Heart left ventricle (tissue), 16 donors: Measurements from ENCODE around the gene MRPL55. TPM values are rescaled to one million over a fixed set of nuclear protein-coding genes. Genes with fewer than 3 reads are reported as not detected.

Source experiments
- ATAC-seq, 4 donors: fragments of 200-7000 bp; cut with Tn5 transposase; one replicate each; pipeline ENCODE4 v1.9.1; 2020 to 2022; ENCODE audit warnings: moderate library complexity in 4 of 4, mild to moderate bottlenecking in 3 of 4, moderate number of reproducible peaks in 1 of 4
- DNase-seq, 5 donors: peaks; one replicate each; pipeline ENCODE4 v3.0.0-alpha.2; 2020
- H3K27ac ChIP-seq, 12 donors: fragments of 200-600 bp; sonication (generic) in 4 of 12; one replicate each; pipeline versions ENCODE4 v1.5.0 to v1.8.0; 2016 to 2022; ENCODE audit warnings: mild to moderate bottlenecking in 2 of 12
- H3K27me3 ChIP-seq, 9 donors: fragments of 200-600 bp; sonication (generic) in 2 of 9; one replicate each; pipeline versions ENCODE4 v1.5.1 to v1.8.0; 2016 to 2022; ENCODE audit warnings: mild to moderate bottlenecking in 3 of 9
- H3K36me3 ChIP-seq, 9 donors: fragments of 200-600 bp; sonication (generic) in 2 of 9; one replicate each; pipeline versions ENCODE4 v1.5.0 to v1.8.0; 2018 to 2022; ENCODE audit warnings: mild to moderate bottlenecking in 2 of 9
- H3K4me1 ChIP-seq, 12 donors: fragments of 200-600 bp; sonication (generic) in 4 of 12; one replicate each; pipeline versions ENCODE4 v1.5.0 to v1.8.0; 2016 to 2022; ENCODE audit warnings: mild to moderate bottlenecking in 3 of 12
- H3K4me3 ChIP-seq, 12 donors: fragments of 200-600 bp; sonication (generic) in 4 of 12; one replicate each; pipeline versions ENCODE4 v1.5.0 to v1.8.0; 2017 to 2022; ENCODE audit warnings: mild to moderate bottlenecking in 9 of 12, moderate library complexity in 4 of 12
- H3K9me3 ChIP-seq, 12 donors: fragments of 200-600 bp; sonication (generic) in 4 of 12; one replicate each; pipeline versions ENCODE4 v1.5.0 to v1.8.0; 2016 to 2022; ENCODE audit warnings: mild to moderate bottlenecking in 1 of 12
- POLR2A ChIP-seq, 2 donors: fragments of 450-650 bp; IDR thresholded peaks; one replicate each; pipeline ENCODE4 v1.6.1; 2017; ENCODE audit warnings: antibody characterized with exemption in 2 of 2, mild to moderate bottlenecking in 2 of 2, moderate library complexity in 2 of 2
- WGBS, 4 donors: extraction: QIAGEN DNeasy Blood & Tissue Kit in 2 of 4; methylation state at CpG; one replicate each; pipeline versions ENCODE4 v1.1.5 to v1.1.7; 2013 to 2018; 5-methylcytosine and 5-hydroxymethylcytosine counted together
- intact Hi-C, 10 donors: fragments of 100-400 bp; cut with DNase I; formaldehyde crosslinking; loops; one replicate each; pipeline versions ENCODE4 v1.11.1 to v1.14.2; 2022
- polyA plus RNA-seq, 2 donors: library from polyadenylated mRNA; stranded (reverse); fragments of 200-250 nt; gene quantifications; one replicate each; pipeline ENCODE4 v1.2.3, GENCODE V29; 2013
- total RNA-seq, 9 donors: library from RNA; depleted of rRNA in 2 of 9; stranded (reverse); fragments of >200 nt in 2 of 9; fragmentation: NEBNext Ultra II Directional in 3 of 9; extraction: Animal tissue kit (Norgen Biotek cat#: 25700) in 3 of 9; gene quantifications; one replicate each; pipeline versions ENCODE4 v1.1.0 to v1.2.4, GENCODE V29; 2016 to 2023
- TF ChIP-seq, protein P1 (sequence below), 12 donors: fragments of 200-600 bp; sonication (generic) in 4 of 12; IDR thresholded peaks; one replicate each; pipeline versions ENCODE4 v1.5.0 to v1.8.0; 2018 to 2022; ENCODE audit warnings: antibody characterized with exemption in 12 of 12, mild to moderate bottlenecking in 5 of 12
- donor health status: ischemic (EF 13 %, LVEDD 7.1; RV severe dilation, severe dysfunction).
- donor health status: healthy with polysubstance abuse.
- donor health status: DM: no; HTN: yes; CAD: no.
- donor health status: DM: no; HTN: no; CAD: no.
- donor health status: ischemic (EF 25% LVEDD 6.9; RV normal size, moderate dysfunction).
- donor health status: ischemic (EF 25% LVEDD 5.7; RV mildly dilated, moderate dysfunction).
- donor health status: healthy.
- donor health status: DM: yes; HTN: yes; CAD: no.
- donor health status: ischemic (EF 35%, LVEDD 5.7; RV mildly dilated, moderate dysfunction).
- donor health status: nonischemic (EF 11% LVEDD 7.7; RV severe dilation, severe dysfunction).
- donor health status: DM: yes; HTN: yes; CAD: no.
- donor health status: PGD.
- donor health status: ischemic (EF 29% LVEDD 5.4; RV normal size, mild dysfunction).
- donor health status: nonischemic (EF 23%, LVEDD 6.1; RV moderate dilation, normal function).

Gene MRPL55
- total and polyA plus RNA-seq, 11 donors: 35.5 to 141 (median 55.1) TPM

DNA sequence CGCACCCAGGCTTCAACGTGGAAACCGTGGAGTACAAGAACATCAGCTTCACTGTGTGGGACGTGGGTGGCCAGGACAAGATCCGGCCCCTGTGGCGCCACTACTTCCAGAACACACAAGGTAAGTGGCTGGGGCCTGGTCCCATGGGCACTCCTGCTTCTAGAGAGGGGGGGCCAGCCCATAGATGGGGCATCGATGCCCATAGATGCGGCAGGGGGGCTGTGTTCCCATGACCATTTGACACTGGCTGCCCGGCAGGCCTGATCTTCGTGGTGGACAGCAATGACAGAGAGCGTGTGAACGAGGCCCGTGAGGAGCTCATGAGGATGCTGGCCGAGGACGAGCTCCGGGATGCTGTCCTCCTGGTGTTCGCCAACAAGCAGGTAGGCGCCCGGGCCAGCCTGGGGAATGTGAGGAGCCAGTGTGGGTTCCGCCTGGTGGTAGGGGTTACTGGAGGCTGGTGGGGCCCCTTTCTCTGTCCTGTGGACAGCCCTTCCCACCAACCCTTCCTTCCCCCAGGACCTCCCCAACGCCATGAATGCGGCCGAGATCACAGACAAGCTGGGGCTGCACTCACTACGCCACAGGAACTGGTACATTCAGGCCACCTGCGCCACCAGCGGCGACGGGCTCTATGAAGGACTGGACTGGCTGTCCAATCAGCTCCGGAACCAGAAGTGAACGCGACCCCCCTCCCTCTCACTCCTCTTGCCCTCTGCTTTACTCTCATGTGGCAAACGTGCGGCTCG lies 11.6 kb downstream of the MRPL55 start:
- Histone ChIP-seq H3K27ac (no peak overlapping the region), H3K36me3 (peaks cover 0 to 64% (median 50%) of the 10 kb centered on the region in 9 donors), H3K9me3 (peaks cover 0 to 16% (median 7%) of the 10 kb centered on the region in 12 donors), H3K4me3 (no peak overlapping the region), H3K27me3 (no peaks in the 10 kb centered on the region), H3K4me1 (peaks cover 0 to 53% (median 23%) of the 10 kb centered on the region in 12 donors)
- DNase-seq (peak in 1 of 5 donors; percentile 18), ATAC-seq (no peak)
- WGBS, 4 donors: 88 to 89% (median 89%) methylated on average over 26 to 34 of the region's 34 CpGs
- intact Hi-C loops: loop anchor here in 1 of 10 donors (2.0 kb wide), 1 partner anchor 13 kb away; no protein-coding TSS in a partner anchor
- TF ChIP-seq POLR2A (IDR thresholded peaks at IDR 0.05): no peak
- TF ChIP-seq, protein P1, sequence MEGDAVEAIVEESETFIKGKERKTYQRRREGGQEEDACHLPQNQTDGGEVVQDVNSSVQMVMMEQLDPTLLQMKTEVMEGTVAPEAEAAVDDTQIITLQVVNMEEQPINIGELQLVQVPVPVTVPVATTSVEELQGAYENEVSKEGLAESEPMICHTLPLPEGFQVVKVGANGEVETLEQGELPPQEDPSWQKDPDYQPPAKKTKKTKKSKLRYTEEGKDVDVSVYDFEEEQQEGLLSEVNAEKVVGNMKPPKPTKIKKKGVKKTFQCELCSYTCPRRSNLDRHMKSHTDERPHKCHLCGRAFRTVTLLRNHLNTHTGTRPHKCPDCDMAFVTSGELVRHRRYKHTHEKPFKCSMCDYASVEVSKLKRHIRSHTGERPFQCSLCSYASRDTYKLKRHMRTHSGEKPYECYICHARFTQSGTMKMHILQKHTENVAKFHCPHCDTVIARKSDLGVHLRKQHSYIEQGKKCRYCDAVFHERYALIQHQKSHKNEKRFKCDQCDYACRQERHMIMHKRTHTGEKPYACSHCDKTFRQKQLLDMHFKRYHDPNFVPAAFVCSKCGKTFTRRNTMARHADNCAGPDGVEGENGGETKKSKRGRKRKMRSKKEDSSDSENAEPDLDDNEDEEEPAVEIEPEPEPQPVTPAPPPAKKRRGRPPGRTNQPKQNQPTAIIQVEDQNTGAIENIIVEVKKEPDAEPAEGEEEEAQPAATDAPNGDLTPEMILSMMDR (IDR thresholded peaks at IDR 0.05): no peak

DNA sequence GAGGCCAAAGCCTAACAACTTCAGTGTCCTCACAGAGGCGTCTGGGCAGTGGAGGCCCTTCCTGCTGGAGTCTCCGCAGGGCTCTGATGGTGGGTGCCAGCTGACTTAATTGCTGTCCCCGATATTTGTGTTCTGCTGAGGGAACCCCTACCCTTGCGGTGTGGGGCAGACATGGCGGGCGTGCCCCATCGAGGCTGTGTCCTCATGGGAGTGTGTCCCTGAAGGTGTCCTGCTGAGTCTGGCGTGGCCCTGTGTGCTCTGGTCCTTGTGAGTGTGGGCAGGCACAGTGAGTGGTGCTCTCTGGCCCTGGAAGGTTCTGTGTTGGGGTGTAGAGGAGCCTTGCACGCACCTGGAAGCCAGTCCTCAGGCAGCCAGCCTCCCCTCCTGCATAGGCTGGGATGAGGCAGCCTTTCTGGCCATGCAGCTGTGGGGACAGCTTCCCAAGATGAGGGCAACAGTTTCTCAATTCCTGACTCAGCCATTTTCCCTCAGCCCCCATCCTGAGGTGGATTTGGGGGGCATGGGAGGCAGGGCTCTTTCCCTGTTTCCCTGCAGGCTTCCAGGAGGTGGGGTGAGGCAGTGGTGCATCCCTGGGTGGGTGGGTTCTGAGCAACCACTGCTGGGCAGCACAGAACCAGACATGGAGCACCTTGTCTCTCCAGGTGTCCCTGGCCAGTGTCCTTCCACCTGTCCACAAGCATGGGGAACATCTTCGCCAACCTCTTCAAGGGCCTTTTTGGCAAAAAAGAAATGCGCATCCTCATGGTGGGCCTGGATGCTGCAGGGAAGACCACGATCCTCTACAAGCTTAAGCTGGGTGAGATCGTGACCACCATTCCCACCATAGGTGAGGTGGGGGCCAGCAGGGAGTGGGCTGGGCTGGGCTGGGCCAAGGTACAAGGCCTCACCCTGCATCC lies 12.4 kb downstream of the MRPL55 start:
- intact Hi-C loops: no loop called here
- DNase-seq (peak in 1 of 5 donors; percentile 14), ATAC-seq (no peak)
- Histone ChIP-seq H3K36me3 (peaks cover 0 to 72% (median 50%) of the 10 kb centered on the region in 9 donors), H3K27ac (no peak overlapping the region), H3K4me1 (peaks cover 0 to 53% (median 23%) of the 10 kb centered on the region in 12 donors), H3K4me3 (no peak overlapping the region), H3K27me3 (no peaks in the 10 kb centered on the region), H3K9me3 (peaks cover 0 to 16% (median 7%) of the 10 kb centered on the region in 12 donors)
- TF ChIP-seq POLR2A (IDR thresholded peaks at IDR 0.05): no peak
- TF ChIP-seq, protein P1 (IDR thresholded peaks at IDR 0.05): no peak
- 90 to 97% (median 94%) methylated on average over 5 to 13 of the region's 13 CpGs for WGBS, 4 donors

DNA sequence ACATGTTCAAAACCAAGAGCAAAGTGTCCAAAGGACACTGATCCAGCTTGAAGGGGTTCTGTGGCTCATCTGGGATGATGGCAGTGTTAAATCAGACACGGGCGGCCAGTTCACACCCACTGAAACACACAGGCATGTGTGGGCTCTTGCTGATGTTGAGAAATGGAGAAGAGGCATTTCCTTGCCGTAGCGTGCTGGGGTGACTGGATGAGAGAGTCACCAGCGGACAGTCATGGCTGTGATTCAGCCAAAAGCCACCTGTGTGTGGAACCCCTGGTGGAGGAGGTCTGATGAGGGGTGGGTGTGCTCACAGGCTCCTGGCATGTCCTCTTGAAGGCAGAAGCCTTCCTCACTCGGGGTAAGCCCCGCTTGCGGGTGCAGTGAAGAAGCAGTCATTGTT lies 13.2 kb downstream of the MRPL55 start:
- Histone ChIP-seq H3K27ac (no peak overlapping the region), H3K9me3 (peaks cover 0 to 16% (median 7%) of the 10 kb centered on the region in 12 donors), H3K36me3 (peaks cover 0 to 75% (median 45%) of the 10 kb centered on the region in 9 donors), H3K4me3 (no peak overlapping the region), H3K4me1 (peaks cover 0 to 57% (median 29%) of the 10 kb centered on the region in 12 donors), H3K27me3 (no peaks in the 10 kb centered on the region)
- 92 to 95% (median 95%) methylated on average over 5 to 8 of the region's 8 CpGs for WGBS, 4 donors
- intact Hi-C loops: no loop called here
- DNase-seq (peak in 1 of 5 donors; percentile 13), ATAC-seq (no peak)
- TF ChIP-seq POLR2A (IDR thresholded peaks at IDR 0.05): no peak
- TF ChIP-seq, protein P1 (IDR thresholded peaks at IDR 0.05): no peak

DNA sequence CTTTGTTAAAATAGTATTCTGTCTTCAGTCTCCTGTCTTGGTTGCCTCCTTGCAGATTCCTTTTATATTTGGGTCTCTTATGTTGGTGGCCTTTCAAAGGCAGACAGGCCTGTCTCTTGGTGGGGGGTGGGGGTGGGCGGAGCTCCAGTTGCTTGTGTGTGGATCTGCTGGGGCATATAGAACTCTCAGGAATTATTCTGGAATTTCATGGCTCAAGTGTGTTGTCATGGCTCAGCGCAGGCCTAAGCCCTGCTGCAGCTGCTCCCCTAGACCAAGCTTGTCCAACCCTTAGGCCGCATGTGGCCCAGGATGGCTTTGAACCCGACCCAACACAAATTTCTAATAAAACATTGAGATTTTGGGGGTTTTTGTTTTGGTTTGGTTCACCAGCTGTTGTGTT lies 13.9 kb downstream of the MRPL55 start:
- 96 to 98% (median 97%) methylated on average over 4 of the region's 4 CpGs for WGBS, 4 donors
- no peak overlapping the region for H3K27ac ChIP-seq
- H3K27me3 ChIP-seq: no peaks in the 10 kb centered on the region
- peaks cover 0 to 16% (median 7%) of the 10 kb centered on the region in 12 donors for H3K9me3 ChIP-seq
- no peak overlapping the region for H3K4me3 ChIP-seq
- TF ChIP-seq POLR2A (IDR thresholded peaks at IDR 0.05): no peak
- TF ChIP-seq, protein P1 (IDR thresholded peaks at IDR 0.05): no peak
- intact Hi-C loops: no loop called here
- ATAC-seq: no peak
- DNase-seq: no peak
- H3K4me1 ChIP-seq: peaks cover 7 to 65% (median 37%) of the 10 kb centered on the region in 12 donors
- peaks cover 0 to 75% (median 37%) of the 10 kb centered on the region in 9 donors for H3K36me3 ChIP-seq
